Gastroesophageal sphincter (tissue), 4 donors: Measurements from ENCODE around the gene SSRP1. TPM values are rescaled to one million over a fixed set of nuclear protein-coding genes. Genes with fewer than 3 reads are reported as not detected.
A peak's percentile ranks its signal among the peaks of the same experiment; 100 is the strongest.

Experiments used
- ATAC-seq: fragments of 150-250 bp; one replicate; pipeline ENCODE4 v1.9.1; 2016; ENCODE audit warnings: mild to moderate bottlenecking, moderate library complexity
- H3K27ac ChIP-seq, 4 donors: fragments of 200-600 bp; sonication (generic) in 3 of 4; 1 replicate in 3 of 4; 2 replicates in 1 of 4; pipeline ENCODE4 v1.5.1; 2016 to 2019
- H3K27me3 ChIP-seq: fragments of 200-600 bp; sonication (generic); one replicate; pipeline ENCODE4 v1.5.1; 2019
- H3K36me3 ChIP-seq, 2 donors: fragments of 200-600 bp; sonication (generic); one replicate each; pipeline ENCODE4 v1.5.1; 2019; ENCODE audit warnings: control low read depth in 1 of 2
- H3K4me1 ChIP-seq, 3 donors: fragments of 200-600 bp; sonication (generic); 1 replicate in 2 of 3; 2 replicates in 1 of 3; pipeline ENCODE4 v1.5.1; 2016 to 2019; ENCODE audit warnings: control low read depth in 2 of 3
- H3K4me3 ChIP-seq, 2 donors: fragments of 200-600 bp; sonication (generic); one replicate each; pipeline ENCODE4 v1.5.1; 2019; ENCODE audit warnings: mild to moderate bottlenecking in 1 of 2, moderate library complexity in 1 of 2
- H3K9me3 ChIP-seq, 3 donors: fragments of 200-600 bp; sonication (generic); one replicate each; pipeline ENCODE4 v1.5.1; 2017 to 2019; ENCODE audit warnings: control low read depth in 2 of 3
- CTCF ChIP-seq, 4 experiments: fragments of 200-600 bp in 2 of 4; fragments of 450-650 bp in 2 of 4; sonication (generic) in 1 of 4; IDR thresholded peaks; one replicate each; pipeline ENCODE4 v1.5.1; 2017 to 2019; ENCODE audit warnings: antibody characterized with exemption in 4 of 4, mild to moderate bottlenecking in 2 of 4, moderate library complexity in 2 of 4
- EP300 ChIP-seq: sonication (generic); formaldehyde crosslinking; IDR thresholded peaks from one replicate; pipeline ENCODE4 v1.6.1; 2017; ENCODE audit warnings: antibody characterized with exemption, mild to moderate bottlenecking
- POLR2A ChIP-seq, 2 donors: fragments of 450-650 bp; IDR thresholded peaks; one replicate each; pipeline ENCODE4 v1.6.1; 2017; ENCODE audit warnings: antibody characterized with exemption in 2 of 2, mild to moderate bottlenecking in 2 of 2, moderate library complexity in 1 of 2
- POLR2AphosphoS5 ChIP-seq: sonication (generic); formaldehyde crosslinking; IDR thresholded peaks from one replicate; pipeline ENCODE4 v1.6.1; 2017; ENCODE audit warnings: antibody characterized with exemption
- WGBS, 2 donors: methylation state at CpG; one replicate each; pipeline ENCODE4 v1.1.5; 2018; ENCODE audit warnings: low coverage in 1 of 2; 5-methylcytosine and 5-hydroxymethylcytosine counted together
- total RNA-seq, 4 donors: library from RNA; depleted of rRNA; stranded (reverse); fragments of >200 nt; gene quantifications; one replicate each; pipeline ENCODE4 v1.1.0, GENCODE V29; 2016

The SSRP1 gene
- total RNA-seq, 4 donors from 2014 or later = 66.0 to 101 (median 79.8) TPM

- H3K4me1 ChIP-seq = peaks cover 8 to 100% (median 74%) of the 10 kb centered on the region in 3 donors
- H3K4me3 ChIP-seq = no peak overlapping the region
- H3K36me3 ChIP-seq = peaks cover 3 to 88% of the 10 kb centered on the region in 2 donors
- H3K9me3 ChIP-seq = no peaks in the 10 kb centered on the region
- H3K27me3 ChIP-seq = no peaks in the 10 kb centered on the region
- TF ChIP-seq CTCF (IDR thresholded peaks at IDR 0.05) (no peak), POLR2A (IDR thresholded peaks at IDR 0.05) (no peak), POLR2AphosphoS5 (no peak), EP300 (no peak)
- WGBS, 2 donors = 46 to 55% methylated on average over 2 to 3 of the region's 3 CpGs
- ATAC-seq = no peak
- peak overlapping the region in 3 of 4 donors; percentile 58 to 65 (median 60) for H3K27ac ChIP-seq
These were observed 19.7 kb downstream of the SSRP1 start for GRCh38 chr11:57316017-57316416.

GRCh38 chr11:57315491-57315890 lies 20.2 kb downstream of the SSRP1 start:
- H3K4me1 ChIP-seq = peaks cover 8 to 100% (median 74%) of the 10 kb centered on the region in 3 donors
- H3K9me3 ChIP-seq = no peaks in the 10 kb centered on the region
- no peak for ATAC-seq
- 14 to 22% methylated on average over 2 to 8 of the region's 8 CpGs for WGBS, 2 donors
- peak overlapping the region in 3 of 4 donors; percentile 54 to 65 (median 58) for H3K27ac ChIP-seq
- no peak for TF ChIP-seq POLR2AphosphoS5
- TF ChIP-seq CTCF (IDR thresholded peaks at IDR 0.05) = no peak
- TF ChIP-seq EP300 = no peak
- TF ChIP-seq POLR2A (IDR thresholded peaks at IDR 0.05) = no peak
- no peaks in the 10 kb centered on the region for H3K27me3 ChIP-seq
- no peak overlapping the region for H3K4me3 ChIP-seq
- peaks cover 3 to 86% of the 10 kb centered on the region in 2 donors for H3K36me3 ChIP-seq

DNA sequence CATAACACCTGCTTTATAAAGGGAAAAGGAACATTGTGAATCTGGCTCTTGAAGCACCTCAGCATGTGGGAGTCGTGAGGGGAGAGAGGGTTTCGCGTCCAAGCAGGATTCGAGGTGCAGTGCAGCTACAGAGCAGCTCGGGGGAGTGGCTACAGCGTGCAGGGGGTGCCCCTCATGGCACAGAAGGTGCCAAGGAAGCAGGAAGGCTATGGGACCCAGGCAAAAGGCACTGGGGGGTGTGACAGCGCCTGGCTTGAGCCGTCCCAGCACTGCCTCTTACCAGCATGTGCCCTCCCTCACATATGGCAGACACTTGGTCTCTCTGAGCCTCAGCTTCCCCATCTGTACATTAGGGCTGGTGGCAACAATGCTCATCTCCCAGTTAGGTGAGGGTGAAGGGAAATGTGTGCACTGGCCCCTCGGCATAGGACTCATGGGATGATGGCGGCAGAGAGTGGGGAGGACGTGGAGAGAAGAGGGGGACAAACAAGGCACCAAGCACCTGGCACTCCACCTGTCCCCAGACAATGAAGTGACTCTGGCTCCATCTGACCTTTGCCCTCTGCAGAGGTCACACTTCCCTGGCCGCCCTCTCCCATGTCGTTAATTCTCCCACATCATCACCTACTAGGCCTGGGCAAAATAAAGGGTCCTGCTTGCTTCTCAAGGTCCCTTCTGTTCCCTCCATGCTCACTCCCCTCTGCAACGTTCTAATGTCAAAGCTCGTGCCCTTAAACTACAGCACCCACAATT lies 21.3 kb downstream of the SSRP1 start:
- TF ChIP-seq EP300 (no peak), POLR2AphosphoS5 (no peak), CTCF (IDR thresholded peaks at IDR 0.05) (no peak), POLR2A (IDR thresholded peaks at IDR 0.05) (no peak)

DNA sequence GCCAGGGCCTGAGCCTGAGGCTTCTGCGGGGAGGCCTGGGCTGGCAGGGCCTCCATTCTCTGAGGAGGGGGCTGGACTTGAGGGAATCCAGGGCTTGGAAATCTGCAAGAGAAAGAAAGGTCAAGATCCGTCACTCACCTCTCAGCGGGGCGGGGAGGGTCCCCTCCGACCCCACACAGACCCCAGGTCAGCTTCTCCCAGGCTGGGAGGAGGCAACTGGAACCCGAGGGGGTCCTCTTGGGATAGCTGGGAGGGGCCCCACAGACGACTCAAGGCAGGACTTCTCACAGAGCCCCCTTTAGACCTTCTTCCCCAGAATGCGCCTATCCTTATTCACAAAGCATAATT lies 21.9 kb downstream of the SSRP1 start:
- no peak for TF ChIP-seq CTCF (IDR thresholded peaks at IDR 0.05)
- no peak for TF ChIP-seq POLR2A (IDR thresholded peaks at IDR 0.05)
- no peak for TF ChIP-seq EP300
- no peak for TF ChIP-seq POLR2AphosphoS5
- H3K36me3 ChIP-seq = peaks cover 3 to 86% of the 10 kb centered on the region in 2 donors
- no peak for ATAC-seq
- peaks cover 8 to 100% (median 80%) of the 10 kb centered on the region in 3 donors for H3K4me1 ChIP-seq
- no peaks in the 10 kb centered on the region for H3K9me3 ChIP-seq
- H3K27ac ChIP-seq = peak overlapping the region in 3 of 4 donors; percentile 88 to 96 (median 91)
- H3K4me3 ChIP-seq = no peak overlapping the region
- no peaks in the 10 kb centered on the region for H3K27me3 ChIP-seq
- 83% methylated on average over 1 of the region's 8 CpGs; no CpG with 5 or more reads in 1 of the 2 donors for WGBS, 2 donors

More for the DNA sequence above, 21.3 kb downstream of the SSRP1 start:
- Histone ChIP-seq H3K27ac (peak overlapping the region in 3 of 4 donors; percentile 88 to 96 (median 91)), H3K4me3 (no peak overlapping the region), H3K27me3 (no peaks in the 10 kb centered on the region), H3K4me1 (peaks cover 8 to 100% (median 78%) of the 10 kb centered on the region in 3 donors), H3K36me3 (peaks cover 3 to 86% of the 10 kb centered on the region in 2 donors), H3K9me3 (no peaks in the 10 kb centered on the region)
- WGBS, 2 donors = 61 to 73% methylated on average over 5 to 6 of the region's 15 CpGs
- no peak for ATAC-seq
